PFSK-1 (cell line): ENCODE data around the gene GTF2A1L.

ENCODE experiments used
- FOXP2 ChIP-seq: optimal IDR thresholded peaks from 2 replicates; pipeline ENCODE3; 2011; ENCODE audit warnings: borderline replicate concordance, control low read depth, inconsistent platforms; ENCODE audit not compliant: insufficient read depth; ENCODE audit errors: extremely low read length, extremely low read depth
- POLR2AphosphoS5 ChIP-seq: IDR thresholded peaks from 2 replicates; pipeline ENCODE4 v1.6.1; 2012; ENCODE audit warnings: low read depth, mild to moderate bottlenecking, control low read depth, low read length, moderate library complexity
- SIN3A ChIP-seq: IDR thresholded peaks from 2 replicates; pipeline ENCODE4 v1.6.1; 2012; ENCODE audit warnings: mild to moderate bottlenecking, low read length, moderate library complexity, borderline replicate concordance; ENCODE audit not compliant: insufficient read depth
- TAF1 ChIP-seq: IDR thresholded peaks from 2 replicates; pipeline ENCODE4 v1.6.1; 2012; ENCODE audit warnings: low read length, control low read depth, borderline replicate concordance; ENCODE audit not compliant: insufficient read depth
- TF ChIP-seq, protein P1 (sequence below), 2 experiments: IDR thresholded peaks; 2 replicates each; pipeline versions ENCODE4 v1.6.1 to v1.8.0; 2011 to 2012; ENCODE audit warnings: low read depth in 2 of 2, low read length in 2 of 2, control low read depth in 1 of 2, inconsistent platforms in 1 of 2, mild to moderate bottlenecking in 1 of 2, moderate library complexity in 1 of 2; ENCODE audit not compliant: insufficient read depth in 1 of 2

GTF2A1L gene

DNA sequence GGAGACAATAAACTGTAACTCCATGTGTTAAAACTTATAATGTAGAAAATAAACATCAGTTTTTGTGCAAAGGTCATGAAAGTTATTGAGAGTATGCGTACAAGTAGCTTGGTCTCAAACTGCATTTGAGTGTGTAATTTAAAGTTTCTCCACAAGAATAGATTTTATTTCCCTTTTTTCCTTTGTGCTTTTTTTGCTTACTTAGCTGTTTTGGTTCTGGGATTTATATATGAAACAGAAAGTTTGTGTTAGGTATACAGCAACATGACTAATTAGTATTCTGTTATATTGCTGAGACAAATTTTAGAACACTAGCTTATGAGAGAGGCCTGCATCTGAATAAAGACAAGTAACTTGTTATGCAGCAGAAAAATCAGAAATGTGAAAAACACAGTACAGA is 67.5 kb downstream of the GTF2A1L start:
- TF ChIP-seq FOXP2 (no peak), TAF1 (no peak), SIN3A (no peak), POLR2AphosphoS5 (no peak)
- TF ChIP-seq, protein P1, sequence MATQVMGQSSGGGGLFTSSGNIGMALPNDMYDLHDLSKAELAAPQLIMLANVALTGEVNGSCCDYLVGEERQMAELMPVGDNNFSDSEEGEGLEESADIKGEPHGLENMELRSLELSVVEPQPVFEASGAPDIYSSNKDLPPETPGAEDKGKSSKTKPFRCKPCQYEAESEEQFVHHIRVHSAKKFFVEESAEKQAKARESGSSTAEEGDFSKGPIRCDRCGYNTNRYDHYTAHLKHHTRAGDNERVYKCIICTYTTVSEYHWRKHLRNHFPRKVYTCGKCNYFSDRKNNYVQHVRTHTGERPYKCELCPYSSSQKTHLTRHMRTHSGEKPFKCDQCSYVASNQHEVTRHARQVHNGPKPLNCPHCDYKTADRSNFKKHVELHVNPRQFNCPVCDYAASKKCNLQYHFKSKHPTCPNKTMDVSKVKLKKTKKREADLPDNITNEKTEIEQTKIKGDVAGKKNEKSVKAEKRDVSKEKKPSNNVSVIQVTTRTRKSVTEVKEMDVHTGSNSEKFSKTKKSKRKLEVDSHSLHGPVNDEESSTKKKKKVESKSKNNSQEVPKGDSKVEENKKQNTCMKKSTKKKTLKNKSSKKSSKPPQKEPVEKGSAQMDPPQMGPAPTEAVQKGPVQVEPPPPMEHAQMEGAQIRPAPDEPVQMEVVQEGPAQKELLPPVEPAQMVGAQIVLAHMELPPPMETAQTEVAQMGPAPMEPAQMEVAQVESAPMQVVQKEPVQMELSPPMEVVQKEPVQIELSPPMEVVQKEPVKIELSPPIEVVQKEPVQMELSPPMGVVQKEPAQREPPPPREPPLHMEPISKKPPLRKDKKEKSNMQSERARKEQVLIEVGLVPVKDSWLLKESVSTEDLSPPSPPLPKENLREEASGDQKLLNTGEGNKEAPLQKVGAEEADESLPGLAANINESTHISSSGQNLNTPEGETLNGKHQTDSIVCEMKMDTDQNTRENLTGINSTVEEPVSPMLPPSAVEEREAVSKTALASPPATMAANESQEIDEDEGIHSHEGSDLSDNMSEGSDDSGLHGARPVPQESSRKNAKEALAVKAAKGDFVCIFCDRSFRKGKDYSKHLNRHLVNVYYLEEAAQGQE (IDR thresholded peaks at IDR 0.05; ENCODE audit: insufficient read depth in 1 of 2, low read depth in 2 of 2, low read length in 2 of 2): no peak

DNA sequence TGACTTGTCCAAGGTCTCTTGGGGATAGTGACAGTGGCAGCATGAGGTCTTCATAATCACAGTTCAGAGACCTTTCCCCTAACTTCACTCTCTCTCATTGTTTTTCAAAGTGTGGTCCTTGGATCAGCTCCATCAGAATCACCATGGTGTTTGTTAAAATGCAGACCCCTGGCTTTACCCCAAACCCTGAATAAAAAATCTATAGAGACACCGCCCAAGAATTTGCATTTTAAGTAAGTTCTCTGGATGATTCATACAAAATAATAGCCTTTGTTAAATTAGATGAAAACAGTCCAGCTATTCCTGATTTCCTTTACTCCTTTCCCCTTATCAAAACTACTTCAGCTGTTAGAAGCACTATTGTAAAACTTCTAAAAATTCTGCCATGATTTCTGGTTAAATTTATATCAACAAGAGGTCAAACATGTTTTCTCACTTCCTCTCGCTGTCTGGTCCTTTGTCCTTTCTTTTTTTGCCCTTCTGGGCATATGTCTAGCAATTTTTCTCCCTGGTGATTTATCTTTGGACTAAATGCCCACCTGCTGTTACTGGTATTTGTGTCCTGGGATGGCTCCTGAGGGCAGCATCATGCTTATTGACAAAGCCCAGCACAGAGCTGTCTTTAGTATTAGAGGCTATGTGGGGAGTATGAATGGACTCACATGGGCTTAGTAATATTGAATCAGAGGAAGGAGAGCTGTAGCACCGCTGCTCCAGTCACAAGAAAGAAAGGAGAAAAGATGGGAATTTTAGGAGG is 74.5 kb downstream of the GTF2A1L start:
- no peak for TF ChIP-seq TAF1
- TF ChIP-seq, protein P1 (IDR thresholded peaks at IDR 0.05; ENCODE audit: insufficient read depth in 1 of 2, low read depth in 2 of 2, low read length in 2 of 2): no peak
- no peak for TF ChIP-seq FOXP2
- no peak for TF ChIP-seq SIN3A
- no peak for TF ChIP-seq POLR2AphosphoS5

DNA sequence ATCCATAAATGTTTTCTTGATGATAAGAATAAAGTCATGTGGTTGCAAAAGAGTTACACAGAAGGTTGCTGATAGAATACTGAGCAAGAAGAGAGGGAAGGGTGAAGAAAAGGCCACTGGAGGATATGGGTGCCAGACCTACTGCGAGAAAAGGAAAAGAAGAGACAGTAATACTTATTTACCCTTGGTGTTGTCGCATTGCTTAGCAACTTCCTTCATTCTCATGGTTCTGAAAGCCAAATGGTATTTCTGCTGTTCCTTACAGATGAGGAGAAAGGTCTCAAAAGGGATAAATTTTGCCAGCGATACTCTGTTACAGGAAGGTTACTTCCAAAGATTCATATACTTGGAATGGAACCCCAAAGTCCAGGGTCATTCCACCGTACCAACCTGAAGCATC is 75.4 kb downstream of the GTF2A1L start:
- no peak for TF ChIP-seq SIN3A
- TF ChIP-seq, protein P1 (IDR thresholded peaks at IDR 0.05; ENCODE audit: insufficient read depth in 1 of 2, low read depth in 2 of 2, low read length in 2 of 2): no peak
- no peak for TF ChIP-seq POLR2AphosphoS5
- TF ChIP-seq TAF1: no peak
- TF ChIP-seq FOXP2: no peak

DNA sequence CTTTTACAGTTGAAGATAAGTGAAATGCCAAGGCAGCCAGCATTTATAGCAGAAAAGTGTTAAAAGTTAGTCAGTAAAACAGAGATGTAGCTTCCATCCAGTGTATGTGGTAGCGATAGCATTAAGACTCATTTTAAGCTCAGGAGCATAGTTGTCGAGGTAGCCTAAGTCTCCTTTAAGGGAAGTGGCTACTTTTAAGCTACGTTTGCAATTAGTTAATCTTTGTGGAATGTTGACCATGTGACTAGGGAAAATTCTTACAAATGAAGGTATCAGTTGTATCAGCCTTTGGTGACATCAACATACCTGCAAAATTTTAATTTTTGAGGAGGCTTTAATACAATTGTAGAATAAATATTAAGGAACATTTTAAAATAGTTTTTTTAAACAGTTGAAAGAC is 76.0 kb downstream of the GTF2A1L start:
- TF ChIP-seq, protein P1 (IDR thresholded peaks at IDR 0.05; ENCODE audit: insufficient read depth in 1 of 2, low read depth in 2 of 2, low read length in 2 of 2): no peak
- no peak for TF ChIP-seq TAF1
- TF ChIP-seq SIN3A: no peak
- no peak for TF ChIP-seq POLR2AphosphoS5
- TF ChIP-seq FOXP2: no peak

DNA sequence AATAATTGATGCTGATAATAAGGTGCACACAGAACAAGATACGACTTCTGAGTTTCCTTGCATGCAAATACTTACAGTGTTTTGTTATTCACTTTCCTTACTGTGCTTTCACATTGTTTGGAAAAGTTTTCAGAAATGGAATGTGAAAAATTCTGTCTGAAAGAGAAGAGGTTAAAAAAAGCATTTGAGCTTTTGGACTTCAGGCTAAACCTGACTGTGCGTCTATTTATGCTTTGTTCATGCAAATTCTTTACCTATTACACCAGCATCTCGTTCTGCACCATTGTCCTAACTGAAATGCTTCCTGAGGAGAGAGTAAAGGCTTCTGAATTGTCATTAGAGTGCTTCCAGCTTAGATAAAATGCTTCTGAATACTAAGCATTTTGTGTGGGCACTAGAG is 76.5 kb downstream of the GTF2A1L start:
- no peak for TF ChIP-seq TAF1
- no peak for TF ChIP-seq FOXP2
- TF ChIP-seq POLR2AphosphoS5: no peak
- TF ChIP-seq, protein P1 (IDR thresholded peaks at IDR 0.05; ENCODE audit: insufficient read depth in 1 of 2, low read depth in 2 of 2, low read length in 2 of 2): no peak
- no peak for TF ChIP-seq SIN3A
